K562 (cell line): ENCODE results near the gene TEX54.

Source experiments
- HDAC2 ChIP-seq: fragments of 450-650 bp; IDR thresholded peaks from 2 replicates; pipeline ENCODE4 v1.6.1; 2016; ENCODE audit warnings: mild to moderate bottlenecking
- MGA ChIP-seq: fragments of 450-650 bp; IDR thresholded peaks from 2 replicates; pipeline ENCODE4 v1.6.1; 2016; ENCODE audit warnings: mild to moderate bottlenecking, moderate library complexity
- MYNN ChIP-seq, 2 experiments: sonication (generic); formaldehyde crosslinking in 1 of 2; IDR thresholded peaks; 2 replicates each; pipeline versions ENCODE4 v1.5.0 to v1.6.1; 2016 to 2020; ENCODE audit warnings: antibody characterized with exemption in 1 of 2, missing genetic modification reagents in 1 of 2
- NFE2L1 ChIP-seq: fragments of 450-650 bp; IDR thresholded peaks from 2 replicates; pipeline ENCODE4 v1.6.1; 2016; ENCODE audit warnings: missing genetic modification characterization, low read depth, mild to moderate bottlenecking, missing compliant biosample characterization, moderate library complexity, borderline replicate concordance
- POLR2AphosphoS5 ChIP-seq: IDR thresholded peaks from 2 replicates; pipeline ENCODE4 v1.6.1; 2011; ENCODE audit warnings: mild to moderate bottlenecking, low read depth, low read length, moderate library complexity; ENCODE audit not compliant: control insufficient read depth, insufficient read depth
- SP1 ChIP-seq: sonication (generic); formaldehyde crosslinking; IDR thresholded peaks from 2 replicates; pipeline ENCODE4 v1.8.1; 2022; ENCODE audit warnings: mild to moderate bottlenecking, missing genetic modification reagents
- TF ChIP-seq, protein P1 (sequence below), 3 experiments: IDR thresholded peaks in 2 of 3; conservative IDR thresholded peaks in 1 of 3; 2 replicates each; pipeline ENCODE4 v1.5.1; 2011 to 2012; ENCODE audit warnings: low read length in 3 of 3, mild to moderate bottlenecking in 3 of 3, control low read depth in 2 of 3, improper control_type of control experiment in 1 of 3, inconsistent platforms in 1 of 3, low read depth in 1 of 3, mixed read lengths in 1 of 3, moderate library complexity in 1 of 3; ENCODE audit not compliant: insufficient read depth in 2 of 3

GRCh38 chr11:62810748-62811147, 21.9 kb downstream of the TEX54 start:
- TF ChIP-seq NFE2L1 (tag) = no peak
- no peak for TF ChIP-seq SP1 (CRISPR knock-in tag)
- TF ChIP-seq, protein P1, sequence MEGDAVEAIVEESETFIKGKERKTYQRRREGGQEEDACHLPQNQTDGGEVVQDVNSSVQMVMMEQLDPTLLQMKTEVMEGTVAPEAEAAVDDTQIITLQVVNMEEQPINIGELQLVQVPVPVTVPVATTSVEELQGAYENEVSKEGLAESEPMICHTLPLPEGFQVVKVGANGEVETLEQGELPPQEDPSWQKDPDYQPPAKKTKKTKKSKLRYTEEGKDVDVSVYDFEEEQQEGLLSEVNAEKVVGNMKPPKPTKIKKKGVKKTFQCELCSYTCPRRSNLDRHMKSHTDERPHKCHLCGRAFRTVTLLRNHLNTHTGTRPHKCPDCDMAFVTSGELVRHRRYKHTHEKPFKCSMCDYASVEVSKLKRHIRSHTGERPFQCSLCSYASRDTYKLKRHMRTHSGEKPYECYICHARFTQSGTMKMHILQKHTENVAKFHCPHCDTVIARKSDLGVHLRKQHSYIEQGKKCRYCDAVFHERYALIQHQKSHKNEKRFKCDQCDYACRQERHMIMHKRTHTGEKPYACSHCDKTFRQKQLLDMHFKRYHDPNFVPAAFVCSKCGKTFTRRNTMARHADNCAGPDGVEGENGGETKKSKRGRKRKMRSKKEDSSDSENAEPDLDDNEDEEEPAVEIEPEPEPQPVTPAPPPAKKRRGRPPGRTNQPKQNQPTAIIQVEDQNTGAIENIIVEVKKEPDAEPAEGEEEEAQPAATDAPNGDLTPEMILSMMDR (IDR thresholded peaks at IDR 0.05 in 2 of 3, conservative IDR thresholded peaks at IDR 0.05 in 1 of 3; ENCODE audit: insufficient read depth in 2 of 3, low read depth in 1 of 3, low read length in 3 of 3) = no peak
- TF ChIP-seq MGA = no peak
- no peak for TF ChIP-seq MYNN (IDR thresholded peaks at IDR 0.05)
- TF ChIP-seq MYNN (CRISPR knock-in tag; IDR thresholded peaks at IDR 0.05) = no peak
- TF ChIP-seq POLR2AphosphoS5 = no peak
- TF ChIP-seq HDAC2 = no peak
